Skin of body (tissue), 2 donors: ENCODE data around the gene INTS4. TPM values are rescaled to one million over a fixed set of nuclear protein-coding genes. Genes with fewer than 3 reads are reported as not detected.

Experiments
- small RNA-seq: library from RNA; depleted of rRNA; stranded (forward); fragments of <200 nt; gene quantifications from one replicate; pipeline ENCODE3, GENCODE V24; 2014; ENCODE audit warnings: low replicate concordance
- total RNA-seq: library from RNA; depleted of rRNA; stranded (reverse); fragments of >200 nt; gene quantifications from one replicate; pipeline ENCODE4 v1.2.3, GENCODE V29; 2014

The INTS4 gene
- total RNA-seq, 1 donor from 2014 or later, result 43.2 TPM

Small RNAs within 50 kb of the gene (small RNA-seq; reads per million reads assigned to genes)
- gene AP002812.4, result not detected

Other genes with a start within 250 kb of the INTS4 start
- 64.4 TPM for gene RSF1, start 173.9 kb downstream of the INTS4 start, total RNA-seq
- 18.1 TPM for gene AAMDC, start 173.5 kb downstream of the INTS4 start, total RNA-seq
- 1.6 TPM for gene KCTD14, start 28.6 kb upstream of the INTS4 start, total RNA-seq
- 203 TPM for gene THRSP, start 69.2 kb upstream of the INTS4 start, total RNA-seq
- 52.7 TPM for gene NDUFC2, start 85.2 kb upstream of the INTS4 start, total RNA-seq
- gene ALG8, start 145.0 kb upstream of the INTS4 start, total RNA-seq, result 26.2 TPM
- 3.1 TPM for gene KCTD21, start 194.0 kb upstream of the INTS4 start, total RNA-seq
- gene USP35, start 194.3 kb upstream of the INTS4 start, total RNA-seq, result 3.3 TPM